IPS-18a (cell line): ENCODE results near the gene ARRDC3.

Source experiments
- H3K27ac ChIP-seq: one replicate; pipeline ENCODE4 v1.5.1; 2013; ENCODE audit warnings: low read length
- H3K27me3 ChIP-seq: one replicate; pipeline ENCODE4 v1.6.1; 2013; ENCODE audit warnings: mild to moderate bottlenecking, low read length; ENCODE audit not compliant: control insufficient read depth, insufficient read depth
- H3K36me3 ChIP-seq: one replicate; pipeline ENCODE4 v1.6.1; 2013; ENCODE audit warnings: low read depth, low read length; ENCODE audit not compliant: control insufficient read depth
- H3K4me1 ChIP-seq: one replicate; pipeline ENCODE4 v1.6.1; 2013; ENCODE audit warnings: low read depth, low read length; ENCODE audit not compliant: control insufficient read depth
- H3K4me3 ChIP-seq: one replicate; pipeline ENCODE4 v1.5.1; 2013; ENCODE audit warnings: low read length
- H3K9ac ChIP-seq: one replicate; pipeline ENCODE4 v1.6.1; 2013; ENCODE audit warnings: mild to moderate bottlenecking, low read length, moderate library complexity
- H3K9me3 ChIP-seq: one replicate; pipeline ENCODE4 v1.6.1; 2013; ENCODE audit warnings: low read depth, low read length; ENCODE audit not compliant: control insufficient read depth

ARRDC3 gene

GRCh38 chr5:91369480-91369879 lies 13.6 kb downstream of the ARRDC3 start:
- Histone ChIP-seq H3K9me3 (no peaks in the 10 kb centered on the region), H3K36me3 (peaks cover 57% of the 10 kb centered on the region), H3K27me3 (no peaks in the 10 kb centered on the region)

GRCh38 chr5:91367908-91368648 lies 15.0 kb downstream of the ARRDC3 start:
- Histone ChIP-seq H3K36me3 (peaks cover 43% of the 10 kb centered on the region), H3K9ac (no peak overlapping the region)

More at GRCh38 chr5:91369480-91369879, 13.6 kb downstream of the ARRDC3 start:
- no peak overlapping the region for H3K9ac ChIP-seq
- H3K4me1 ChIP-seq: no peaks in the 10 kb centered on the region
- H3K4me3 ChIP-seq: no peak overlapping the region
- H3K27ac ChIP-seq: no peak overlapping the region

DNA sequence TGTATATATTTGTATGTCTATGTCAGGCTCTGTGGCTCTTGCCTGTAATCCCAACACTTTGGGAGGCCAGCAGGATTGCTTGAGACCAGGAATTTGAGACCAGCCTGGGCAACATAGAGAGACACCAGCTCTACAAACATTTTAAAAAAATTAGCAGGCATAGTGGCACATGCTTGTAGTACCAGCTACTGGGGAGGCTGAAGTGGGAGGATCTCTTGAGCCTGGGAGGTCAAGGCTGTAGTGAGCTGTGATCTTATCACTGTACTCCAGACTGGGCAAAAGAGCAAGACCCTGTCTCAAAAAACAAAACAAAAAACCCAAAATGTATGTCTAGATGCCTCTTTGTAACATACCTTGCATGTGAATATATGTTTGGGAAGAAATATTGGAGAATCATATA lies 15.8 kb downstream of the ARRDC3 start:
- Histone ChIP-seq H3K9me3 (no peaks in the 10 kb centered on the region), H3K9ac (no peak overlapping the region), H3K27me3 (no peaks in the 10 kb centered on the region), H3K4me1 (no peaks in the 10 kb centered on the region), H3K27ac (no peak overlapping the region), H3K4me3 (no peak overlapping the region), H3K36me3 (peaks cover 37% of the 10 kb centered on the region)

More at GRCh38 chr5:91367908-91368648, 15.0 kb downstream of the ARRDC3 start:
- no peaks in the 10 kb centered on the region for H3K27me3 ChIP-seq
- H3K27ac ChIP-seq: no peak overlapping the region
- no peaks in the 10 kb centered on the region for H3K4me1 ChIP-seq
- no peak overlapping the region for H3K4me3 ChIP-seq
- H3K9me3 ChIP-seq: no peaks in the 10 kb centered on the region

DNA sequence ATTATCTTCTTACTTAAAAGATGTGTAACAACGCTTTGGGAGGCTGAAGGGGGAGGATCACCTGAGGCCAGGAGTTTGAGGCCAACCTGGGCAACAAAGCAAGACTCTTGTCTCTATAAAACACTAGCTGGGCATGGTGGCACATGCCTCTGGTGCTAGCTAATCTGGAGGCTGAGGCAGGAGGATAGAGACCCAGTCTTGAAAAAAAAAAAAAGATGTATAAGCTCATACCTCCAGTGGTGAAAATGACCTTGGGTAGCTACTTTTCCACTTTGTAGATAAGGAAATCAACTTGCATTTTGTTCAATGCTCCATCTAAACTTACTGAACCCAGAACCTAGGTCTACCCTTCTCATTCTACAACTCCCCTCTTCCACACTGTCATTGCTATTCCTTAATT lies 16.6 kb downstream of the ARRDC3 start:
- H3K27me3 ChIP-seq: no peaks in the 10 kb centered on the region
- H3K9me3 ChIP-seq: no peaks in the 10 kb centered on the region
- no peak overlapping the region for H3K9ac ChIP-seq
- H3K36me3 ChIP-seq: peaks cover 29% of the 10 kb centered on the region
- no peak overlapping the region for H3K27ac ChIP-seq
- no peaks in the 10 kb centered on the region for H3K4me1 ChIP-seq
- H3K4me3 ChIP-seq: no peak overlapping the region

DNA sequence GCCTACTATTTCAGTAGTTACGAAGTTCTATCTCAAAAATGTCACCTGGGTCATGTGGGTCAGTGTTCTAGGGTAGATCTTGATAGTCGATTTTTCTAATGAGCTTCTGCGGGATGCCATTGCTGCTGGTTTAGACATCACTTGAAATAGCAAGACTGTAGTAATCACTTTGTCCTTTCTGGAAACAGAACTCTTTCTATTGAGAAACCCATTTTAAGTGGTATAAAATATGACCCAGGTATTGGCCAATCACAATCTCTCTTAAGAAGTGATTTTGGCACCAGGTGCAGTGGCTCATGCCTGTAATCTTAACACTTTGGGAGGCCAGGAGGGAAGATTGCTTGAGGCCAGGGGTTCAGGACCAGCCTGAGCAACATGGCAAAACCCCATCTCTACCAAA lies 17.6 kb downstream of the ARRDC3 start:
- Histone ChIP-seq H3K4me1 (no peaks in the 10 kb centered on the region), H3K27ac (no peak overlapping the region), H3K9me3 (no peaks in the 10 kb centered on the region), H3K4me3 (no peak overlapping the region), H3K36me3 (peaks cover 18% of the 10 kb centered on the region), H3K9ac (no peak overlapping the region), H3K27me3 (no peaks in the 10 kb centered on the region)

GRCh38 chr5:91362935-91363334 lies 20.2 kb downstream of the ARRDC3 start:
- Histone ChIP-seq H3K27me3 (no peaks in the 10 kb centered on the region), H3K4me1 (no peaks in the 10 kb centered on the region), H3K9me3 (no peaks in the 10 kb centered on the region), H3K27ac (no peak overlapping the region), H3K9ac (no peak overlapping the region), H3K4me3 (no peak overlapping the region), H3K36me3 (peaks cover under 1% of the 10 kb centered on the region)

- H3K4me3 ChIP-seq: no peak overlapping the region
- H3K36me3 ChIP-seq: no peaks in the 10 kb centered on the region
Measured at GRCh38 chr5:91361790-91362189, 21.3 kb downstream of the ARRDC3 start.

GRCh38 chr5:91361055-91361701 lies 21.9 kb downstream of the ARRDC3 start:
- Histone ChIP-seq H3K9me3 (no peaks in the 10 kb centered on the region), H3K9ac (no peak overlapping the region), H3K4me1 (peaks cover 7% of the 10 kb centered on the region), H3K27me3 (no peaks in the 10 kb centered on the region), H3K36me3 (no peaks in the 10 kb centered on the region), H3K4me3 (no peak overlapping the region), H3K27ac (no peak overlapping the region)

More at GRCh38 chr5:91361790-91362189, 21.3 kb downstream of the ARRDC3 start:
- Histone ChIP-seq H3K4me1 (peaks cover 7% of the 10 kb centered on the region), H3K27ac (no peak overlapping the region), H3K27me3 (no peaks in the 10 kb centered on the region), H3K9ac (no peak overlapping the region), H3K9me3 (no peaks in the 10 kb centered on the region)

DNA sequence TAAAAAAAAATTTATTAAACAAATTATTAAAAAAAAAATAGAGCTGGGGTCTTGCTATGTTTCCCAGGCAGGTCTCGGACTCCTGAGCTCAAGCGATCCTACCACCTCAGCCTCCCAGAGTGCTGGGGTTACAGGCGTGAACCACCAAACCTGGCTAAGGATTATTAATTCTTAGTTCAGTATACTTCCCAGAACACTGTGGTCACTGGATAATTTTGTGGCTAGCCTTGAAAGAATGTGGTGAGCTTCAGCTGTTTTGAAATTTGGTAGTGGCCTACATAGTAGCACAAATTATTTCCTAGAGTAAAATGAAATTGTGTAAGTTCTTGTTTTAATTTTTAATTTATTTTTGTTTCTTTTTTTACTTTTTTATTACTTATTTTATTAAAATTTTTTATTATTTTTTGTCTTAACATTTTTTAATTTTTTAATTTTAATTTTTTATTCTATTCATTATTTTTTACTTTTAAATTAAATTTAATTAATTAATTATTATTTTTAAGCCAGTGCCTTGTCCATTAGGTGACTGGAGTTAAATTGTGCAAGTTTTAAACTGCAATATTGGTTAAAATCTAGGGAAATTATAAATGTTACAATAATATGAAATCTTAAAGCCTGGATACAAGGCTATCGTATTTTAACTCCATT lies 23.0 kb downstream of the ARRDC3 start:
- Histone ChIP-seq H3K36me3 (no peaks in the 10 kb centered on the region), H3K4me3 (no peak overlapping the region), H3K9ac (no peak overlapping the region), H3K9me3 (no peaks in the 10 kb centered on the region), H3K4me1 (peaks cover 7% of the 10 kb centered on the region), H3K27me3 (no peaks in the 10 kb centered on the region), H3K27ac (no peak overlapping the region)

GRCh38 chr5:91357806-91358205 lies 25.3 kb downstream of the ARRDC3 start:
- Histone ChIP-seq H3K36me3 (no peaks in the 10 kb centered on the region), H3K9ac (no peak overlapping the region), H3K4me1 (peaks cover 7% of the 10 kb centered on the region), H3K9me3 (no peaks in the 10 kb centered on the region), H3K27ac (no peak overlapping the region), H3K4me3 (no peak overlapping the region), H3K27me3 (no peaks in the 10 kb centered on the region)

DNA sequence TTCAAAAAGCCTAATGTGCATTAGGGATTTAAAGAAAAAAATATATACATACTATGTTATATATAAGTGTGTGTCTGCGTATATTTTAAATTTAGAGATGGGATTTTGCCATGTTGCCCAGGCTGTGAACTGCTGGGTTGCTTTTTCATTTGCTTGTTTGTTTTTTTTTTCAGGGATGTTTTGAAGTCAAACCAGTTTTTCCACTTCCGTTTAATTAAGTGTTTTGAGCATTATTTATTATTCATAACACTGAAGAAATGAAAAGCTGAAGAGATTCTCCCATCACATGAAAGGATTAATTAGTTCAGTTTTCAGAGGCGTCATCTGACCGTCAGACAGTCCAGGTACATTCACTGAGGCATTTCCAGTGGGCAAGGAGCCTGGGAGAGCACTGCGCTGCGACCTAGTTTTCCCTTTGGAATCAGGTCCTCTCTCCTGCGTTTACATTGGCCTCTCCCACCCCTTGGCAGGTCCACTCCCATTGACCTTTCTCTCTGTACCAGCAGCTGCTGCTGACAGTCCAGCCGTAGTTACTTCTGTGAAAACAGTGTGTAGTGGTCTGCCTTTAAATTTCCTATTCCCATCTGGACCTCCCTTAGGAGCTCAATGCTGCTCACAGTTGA lies 26.0 kb downstream of the ARRDC3 start:
- H3K36me3 ChIP-seq: no peaks in the 10 kb centered on the region
- no peaks in the 10 kb centered on the region for H3K27me3 ChIP-seq
- peaks cover 7% of the 10 kb centered on the region for H3K4me1 ChIP-seq
- H3K27ac ChIP-seq: no peak overlapping the region
- H3K9ac ChIP-seq: no peak overlapping the region
- no peak overlapping the region for H3K4me3 ChIP-seq
- H3K9me3 ChIP-seq: no peaks in the 10 kb centered on the region
